GM19468 (cell line): ENCODE results near the gene ZNF148.
A peak's percentile ranks its signal among the peaks of the same experiment; 100 is the strongest.
"Not testable (repeated sequence)": the region's sequence is repeated elsewhere in the genome, so short reads cannot be mapped to it uniquely, and the experiment has no call there.

Experiments used
- ATAC-seq: cut with Tn5 transposase; IDR thresholded peaks from one replicate; pipeline ENCODE4 v1.9.1; 2021; ENCODE audit warnings: mild to moderate bottlenecking, moderate library complexity, moderate number of reproducible peaks; ENCODE audit not compliant: unreplicated experiment; ENCODE audit errors: extremely low read depth

Gene ZNF148

DNA sequence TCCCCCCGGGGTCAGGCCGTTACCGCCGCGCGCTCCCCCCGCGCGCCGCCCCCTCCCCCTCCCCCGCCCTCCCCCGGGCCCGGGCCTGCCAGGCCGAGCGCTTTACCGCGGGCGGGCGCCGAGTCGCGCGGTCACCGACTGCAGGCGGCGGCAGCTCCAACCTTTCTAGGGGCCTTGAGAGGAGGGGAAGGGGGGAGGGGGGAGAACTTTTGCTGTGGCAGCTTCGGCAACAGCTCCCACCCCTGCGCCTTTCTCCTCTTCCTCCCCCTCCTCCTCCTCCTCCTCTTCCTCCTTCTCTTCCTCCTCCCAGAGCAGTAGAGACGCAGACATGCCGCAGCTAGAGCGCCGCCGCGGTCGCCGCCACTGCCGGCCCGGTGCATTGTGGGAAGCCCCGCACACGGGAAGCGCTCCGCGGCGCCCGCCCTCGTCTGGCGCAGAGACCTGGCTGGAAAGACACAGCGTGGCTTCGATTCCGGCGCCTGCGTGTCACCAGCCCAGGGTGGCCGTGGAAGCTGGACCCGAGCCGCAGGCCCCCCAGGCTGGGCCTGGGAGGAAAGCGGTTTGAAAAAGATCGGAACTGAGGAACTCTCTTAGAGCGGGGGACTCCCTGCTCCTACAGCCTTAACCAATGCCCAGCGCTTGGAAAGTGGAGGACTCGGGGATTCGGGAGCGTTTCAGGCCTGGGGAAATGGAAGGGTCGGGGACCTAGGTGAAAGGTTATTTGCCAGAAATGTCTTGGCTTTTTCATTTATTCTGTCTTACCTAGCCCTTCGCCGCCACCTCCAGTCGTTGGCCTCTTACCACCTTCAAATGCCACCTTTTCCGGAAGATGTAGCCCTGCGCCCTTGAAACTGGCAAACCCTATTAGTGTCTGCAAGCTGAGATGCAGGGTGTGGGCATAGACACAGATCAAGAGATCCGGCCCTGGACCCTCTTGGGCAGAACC, at the start of gene ZNF148:
Gene ZNF148 (minus strand): TSS at position 330 of the 946 bp plus-strand sequence. CDS start 61,685 bp downstream, outside the sequence.
- peak; percentile 85 for ATAC-seq

- no peak for ATAC-seq
Observed at GRCh38 chr3:125418306-125418705, 43.2 kb upstream of the ZNF148 start.

DNA sequence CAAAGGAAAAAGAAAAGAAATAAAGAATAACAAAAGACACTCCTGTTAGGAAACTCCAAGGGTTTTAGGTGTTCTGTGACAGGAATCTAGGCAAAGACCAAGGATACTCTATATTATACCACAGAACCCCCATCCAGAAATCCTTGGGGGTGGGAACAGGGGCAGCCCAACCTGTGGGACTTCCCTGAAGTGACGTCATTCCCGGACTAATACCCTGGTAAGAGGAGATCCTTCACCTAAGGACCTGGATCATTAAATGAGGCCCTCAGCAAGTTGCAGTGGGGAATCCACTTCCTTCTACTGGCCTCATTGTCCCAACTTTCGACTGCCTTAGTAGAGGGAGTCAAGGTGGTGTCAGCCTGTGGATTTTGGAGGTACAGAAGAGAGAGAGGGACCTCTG, 41.1 kb upstream of the ZNF148 start:
- ATAC-seq: no peak

DNA sequence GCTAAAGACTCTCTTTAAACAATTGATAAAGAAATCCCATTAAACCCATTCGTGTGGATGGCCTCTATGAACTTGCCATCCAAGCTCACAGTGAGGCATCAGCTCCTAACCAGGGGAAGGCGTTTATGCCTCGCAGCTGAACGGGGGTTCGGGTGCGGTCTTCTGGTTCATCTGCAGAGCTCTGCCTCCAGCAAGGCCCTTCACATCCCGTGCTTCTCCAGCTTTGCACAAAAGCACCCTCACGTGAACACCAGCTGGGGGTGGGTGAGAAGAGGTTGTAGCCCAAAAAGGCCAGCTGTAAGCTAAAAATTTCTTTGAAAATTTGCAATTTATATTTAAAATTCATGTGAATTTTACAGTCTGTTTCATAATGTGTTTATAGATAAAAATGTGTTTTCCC, 39.5 kb upstream of the ZNF148 start:
- ATAC-seq: no peak

GRCh38 chr3:125410922-125411321, 35.8 kb upstream of the ZNF148 start:
- ATAC-seq: no peak

DNA sequence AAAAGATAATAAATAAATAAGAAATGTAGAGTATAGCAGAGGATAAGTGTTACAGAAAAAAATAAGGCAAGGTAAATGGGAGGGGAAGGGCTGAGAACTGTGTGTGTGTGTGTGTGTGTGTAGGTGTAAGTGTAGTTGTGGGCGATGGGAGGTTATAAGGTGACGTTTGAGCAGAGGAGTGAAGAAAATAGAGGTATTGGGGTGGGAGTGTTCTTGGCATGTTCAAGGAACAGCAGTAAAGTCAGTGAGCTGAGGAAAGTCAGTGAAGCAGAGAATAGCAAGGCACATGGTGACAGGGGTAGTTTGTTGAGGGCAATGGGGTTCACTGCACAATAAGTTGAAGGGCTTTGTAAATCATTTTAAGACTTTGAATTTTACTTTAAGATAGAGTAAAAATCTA, 30.9 kb upstream of the ZNF148 start:
- no peak for ATAC-seq

DNA sequence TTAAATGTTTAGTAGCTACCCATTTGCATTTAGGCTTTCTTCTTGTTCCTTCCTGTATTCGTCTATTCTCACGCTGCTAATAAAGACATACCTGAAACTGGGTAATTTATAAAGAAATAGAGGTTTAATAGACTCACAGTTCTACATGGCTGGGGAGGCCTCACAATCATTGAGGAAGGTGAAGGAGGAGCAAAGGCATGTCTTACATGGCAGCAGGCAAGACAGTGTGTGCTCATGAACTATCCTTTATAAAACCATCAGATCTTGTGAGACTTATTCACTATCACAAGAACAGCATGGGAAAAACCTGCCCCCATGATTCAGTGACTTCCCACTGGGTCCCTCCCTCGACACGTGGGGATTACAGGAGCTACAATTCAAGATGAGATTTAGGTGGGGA, 30.4 kb upstream of the ZNF148 start:
- ATAC-seq: not testable (repeated sequence)

DNA sequence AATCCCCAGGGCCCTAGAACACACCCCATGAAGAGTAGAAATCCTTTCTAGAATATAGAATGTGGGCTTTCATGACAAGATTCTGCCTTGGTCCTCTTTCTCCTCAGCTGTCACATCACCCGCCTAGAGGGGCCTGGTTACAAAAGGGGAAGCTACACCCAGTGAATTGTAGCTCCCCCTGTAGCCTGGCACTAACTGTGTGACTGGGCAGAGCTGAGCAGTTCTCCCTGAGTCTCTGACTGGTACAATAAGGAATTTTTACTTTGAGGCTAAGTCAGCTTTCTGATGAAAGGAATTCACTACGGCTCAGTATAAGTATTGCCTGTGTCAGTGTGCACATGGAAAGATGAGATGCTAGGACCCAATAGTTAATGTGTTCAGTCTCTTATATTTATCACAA, 28.7 kb upstream of the ZNF148 start:
- ATAC-seq: no peak

GRCh38 chr3:125402639-125403038, 27.5 kb upstream of the ZNF148 start:
- no peak for ATAC-seq

DNA sequence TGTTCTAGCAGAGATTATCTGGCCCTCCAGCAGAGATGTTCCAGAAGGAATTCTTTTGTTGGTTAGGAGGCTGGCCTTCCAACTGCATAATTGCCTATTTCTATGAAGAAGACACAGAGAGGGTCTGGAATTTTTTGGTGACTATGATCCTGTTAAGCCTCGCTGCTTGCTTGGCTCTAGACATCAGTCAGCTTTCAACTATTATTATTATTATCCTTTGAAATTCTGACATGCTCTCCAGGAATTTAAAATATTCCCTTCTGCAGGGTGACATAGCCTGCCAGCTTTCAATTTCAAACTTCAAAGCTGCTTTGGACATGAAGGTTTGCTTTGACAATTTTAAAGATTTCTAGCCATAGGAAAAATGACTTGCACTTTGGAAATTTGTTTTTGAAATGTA, 26.3 kb upstream of the ZNF148 start:
- no peak for ATAC-seq

GRCh38 chr3:125398952-125399351, 23.8 kb upstream of the ZNF148 start:
- ATAC-seq: no peak

- ATAC-seq: no peak
Observed at GRCh38 chr3:125395091-125395490, 20.0 kb upstream of the ZNF148 start.

DNA sequence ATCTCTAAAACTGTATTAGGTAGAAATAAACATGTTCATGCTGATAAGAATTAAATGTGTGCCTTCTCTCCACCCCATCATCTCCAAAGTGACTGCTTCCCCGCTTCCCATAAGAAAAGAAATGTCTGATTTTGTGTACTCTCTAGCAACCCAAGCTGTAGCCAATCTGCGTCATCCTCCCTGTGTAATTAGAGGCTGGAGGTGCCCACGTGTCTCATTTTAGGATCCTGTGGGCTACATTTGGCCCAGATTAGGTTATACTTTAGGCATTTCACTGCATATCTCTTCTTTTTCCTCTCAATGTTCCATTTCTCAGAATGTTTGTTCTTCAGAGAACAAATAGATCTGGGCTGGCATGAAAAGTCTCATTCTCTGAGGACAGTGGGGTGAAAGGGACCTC, 19.3 kb upstream of the ZNF148 start:
- no peak for ATAC-seq

DNA sequence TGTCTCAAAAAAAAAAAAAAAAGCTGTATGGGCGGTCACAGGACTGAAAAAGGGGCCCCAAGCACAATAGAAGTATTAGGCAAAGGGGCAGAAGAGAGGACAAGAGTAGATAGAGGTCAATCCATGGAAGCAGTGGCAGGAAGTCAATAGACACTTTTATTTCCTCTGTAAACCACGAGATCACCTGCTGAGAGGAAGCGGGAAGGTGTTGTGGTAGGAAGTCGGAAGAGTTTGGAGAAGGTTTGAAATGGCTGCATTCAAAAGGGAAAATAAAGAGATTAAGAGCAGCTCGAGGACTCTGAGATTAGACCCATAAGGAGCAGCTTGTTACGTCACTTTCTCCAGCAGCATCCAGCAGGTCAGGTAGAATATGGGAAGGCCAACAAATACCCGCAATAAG, 14.2 kb upstream of the ZNF148 start:
- no peak for ATAC-seq

DNA sequence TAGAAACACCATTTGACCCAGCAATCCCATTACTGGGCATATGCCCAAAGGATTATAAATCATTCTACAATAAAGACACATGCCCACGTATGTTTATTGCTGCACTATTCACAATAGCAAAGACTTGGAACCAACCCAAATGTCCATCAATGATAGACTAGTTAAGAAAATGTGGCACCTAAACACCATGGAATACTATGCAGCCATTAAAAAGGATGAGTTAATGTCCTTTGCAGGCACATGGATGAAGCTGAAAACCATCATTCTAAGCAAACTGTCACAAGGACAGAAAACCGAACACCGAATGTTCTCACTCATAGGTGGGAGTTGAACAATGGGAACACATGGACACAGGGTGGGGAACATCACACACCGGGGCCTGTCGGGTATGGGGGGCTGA, 13.2 kb upstream of the ZNF148 start:
- not testable (repeated sequence) for ATAC-seq

GRCh38 chr3:125386811-125387210, 11.7 kb upstream of the ZNF148 start:
- no peak for ATAC-seq

GRCh38 chr3:125383744-125384143, 8.6 kb upstream of the ZNF148 start:
- no peak for ATAC-seq

GRCh38 chr3:125382298-125382697, 7.2 kb upstream of the ZNF148 start:
- ATAC-seq: no peak

GRCh38 chr3:125381743-125382142, 6.6 kb upstream of the ZNF148 start:
- no peak for ATAC-seq

- no peak for ATAC-seq
Observed at GRCh38 chr3:125381314-125381713, 6.2 kb upstream of the ZNF148 start.

DNA sequence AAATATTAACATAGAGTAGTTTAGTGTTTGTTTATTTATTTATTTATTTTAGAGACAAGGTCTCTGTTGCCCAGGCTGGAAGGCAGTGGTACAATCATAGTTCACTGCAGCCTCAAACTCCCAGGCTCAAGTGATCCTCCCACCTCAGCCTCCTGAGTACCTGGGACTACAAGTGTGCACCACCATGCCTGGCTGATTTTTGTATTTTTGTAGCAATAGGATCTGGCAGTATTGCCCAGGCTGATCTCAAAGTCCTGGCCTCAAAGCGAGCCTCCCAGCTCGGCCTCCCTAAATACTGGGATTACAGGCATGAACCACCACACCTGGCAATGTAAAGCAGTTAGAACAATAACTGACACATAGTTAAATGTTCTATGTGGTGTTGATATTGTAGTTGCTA, 4.4 kb upstream of the ZNF148 start:
- ATAC-seq: no peak

GRCh38 chr3:125378762-125379161, 3.6 kb upstream of the ZNF148 start:
- no peak for ATAC-seq
